GM19035 (cell line): Measurements from ENCODE around the gene ZRANB3.
"Not testable (repeated sequence)": the region's sequence is repeated elsewhere in the genome, so short reads cannot be mapped to it uniquely, and the experiment has no call there.

ENCODE experiments used
- ATAC-seq: cut with Tn5 transposase; IDR thresholded peaks from one replicate; pipeline ENCODE4 v1.9.1; 2021; ENCODE audit not compliant: unreplicated experiment

ZRANB3 gene

DNA sequence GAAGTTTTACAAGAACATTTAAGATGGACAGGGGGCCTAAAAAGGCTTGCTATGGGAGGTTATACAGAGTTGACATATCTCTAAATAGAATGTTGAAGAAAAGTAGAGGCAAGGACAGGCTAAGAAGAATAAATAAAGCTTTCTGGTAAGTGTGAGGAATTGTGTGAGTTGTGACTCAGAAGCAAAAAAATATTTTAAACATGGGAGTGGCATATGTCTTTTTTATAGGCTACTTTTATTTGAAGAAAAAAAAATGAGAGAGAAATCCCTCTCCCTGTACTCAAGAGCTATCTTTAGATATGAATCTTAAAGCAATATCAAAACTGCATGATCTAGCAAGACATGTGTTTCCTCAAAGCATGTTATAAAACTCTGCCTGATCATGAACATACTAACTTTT lies 437.8 kb downstream of the ZRANB3 start:
- no peak for ATAC-seq

DNA sequence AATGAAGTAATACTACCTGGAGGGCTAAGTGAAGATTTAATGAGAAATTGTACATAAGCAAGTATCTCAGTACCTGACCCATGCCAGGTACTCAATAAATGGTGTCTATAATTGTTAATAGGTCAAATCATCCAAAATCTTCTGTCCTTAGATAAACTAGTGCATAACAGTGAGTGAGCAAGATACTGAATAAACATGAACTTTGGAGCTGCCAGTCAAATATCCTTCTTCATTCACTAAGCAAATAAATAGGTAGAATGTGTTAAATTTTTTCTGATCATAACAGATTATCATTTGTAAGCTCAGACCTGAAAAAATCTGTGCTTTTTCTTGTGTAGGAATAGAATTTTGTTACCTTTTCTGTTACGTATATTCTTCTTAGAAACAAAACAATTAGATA lies 439.3 kb downstream of the ZRANB3 start:
- ATAC-seq, result no peak

DNA sequence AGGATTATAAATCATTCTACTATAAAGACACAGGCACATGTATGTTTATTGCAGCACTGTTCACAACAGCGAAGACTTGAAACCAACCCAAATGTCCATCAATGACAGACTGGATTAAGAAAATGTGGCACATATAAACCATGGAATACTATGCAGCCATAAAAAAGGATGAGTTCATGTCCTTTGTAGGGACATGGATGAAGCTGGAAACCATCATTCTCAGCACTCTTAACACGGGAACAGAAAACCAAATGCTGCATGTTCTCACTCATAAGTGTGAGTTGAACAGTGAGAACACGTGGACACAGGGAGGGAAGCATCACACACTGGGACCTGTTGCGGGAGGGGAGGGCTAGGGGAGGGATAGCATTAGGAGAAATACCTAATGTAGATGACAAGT lies 441.4 kb downstream of the ZRANB3 start:
- not testable (repeated sequence) for ATAC-seq
